ENCODE measurements around the gene ZFAND4.
"Not testable (repeated sequence)": the region's sequence is repeated elsewhere in the genome, so short reads cannot be mapped to it uniquely, and the experiment has no call there.

The ZFAND4 gene

GRCh38 chr10:45589868-45590267, 82.7 kb downstream of the ZFAND4 start:
- DNase-seq (ENCODE audit: low read depth in 2 of 2): no peak

GRCh38 chr10:45589009-45589408, 83.6 kb downstream of the ZFAND4 start:
- DNase-seq (ENCODE audit: low read depth in 2 of 2): no peak

- DNase-seq (ENCODE audit: low read depth in 2 of 2): no peak
These were observed 86.3 kb downstream of the ZFAND4 start for GRCh38 chr10:45586028-45586824.

GRCh38 chr10:45585131-45585530, 87.4 kb downstream of the ZFAND4 start:
- no peak for DNase-seq (ENCODE audit: low read depth in 2 of 2)

- no peak for DNase-seq (ENCODE audit: low read depth in 2 of 2)
These were observed 90.2 kb downstream of the ZFAND4 start for GRCh38 chr10:45582386-45582781.

GRCh38 chr10:45581582-45582385, 90.8 kb downstream of the ZFAND4 start:
- no peak for DNase-seq (ENCODE audit: low read depth in 2 of 2)

GRCh38 chr10:45581216-45581549, 91.4 kb downstream of the ZFAND4 start:
- no peak for DNase-seq (ENCODE audit: low read depth in 2 of 2)

- no peak for DNase-seq (ENCODE audit: low read depth in 2 of 2)
These were observed 92.0 kb downstream of the ZFAND4 start for GRCh38 chr10:45580371-45581215.

- no peak for DNase-seq (ENCODE audit: low read depth in 2 of 2)
These were observed 94.1 kb downstream of the ZFAND4 start for GRCh38 chr10:45578384-45578971.

GRCh38 chr10:45575966-45576597, 96.5 kb downstream of the ZFAND4 start:
- DNase-seq (ENCODE audit: low read depth in 2 of 2): no peak

GRCh38 chr10:45575032-45575761, 97.4 kb downstream of the ZFAND4 start:
- DNase-seq (ENCODE audit: low read depth in 2 of 2): not testable (repeated sequence)

GRCh38 chr10:45569471-45569870, 103.1 kb downstream of the ZFAND4 start:
- no peak for DNase-seq (ENCODE audit: low read depth in 2 of 2)

GRCh38 chr10:45566415-45566814, 106.2 kb downstream of the ZFAND4 start:
- no peak for DNase-seq (ENCODE audit: low read depth in 2 of 2)

Measured in stimulated activated CD4-positive, alpha-beta T cell treated with anti-CD3 and anti-CD28 coated beads, Interleukin-1b, Interleukin-23, amount 100 ng/mL, for 4 hours (primary cell).